Activated CD4-positive, CD25-positive, alpha-beta regulatory T cell treated with anti-CD3 and anti-CD28 coated beads, Interleukin-2, amount 50 U/mL, for 24 hours (primary cell): ENCODE measurements around the gene FNDC3A.
"Not testable (repeated sequence)": the region's sequence is repeated elsewhere in the genome, so short reads cannot be mapped to it uniquely, and the experiment has no call there.

Experiments used
- ATAC-seq, 2 donors: fragments of 150-1000 bp; cut with Tn5 transposase; one replicate each; pipeline ENCODE4 v1.10.0; 2021; ENCODE audit warnings: mild to moderate bottlenecking in 1 of 2, moderate library complexity in 1 of 2

Gene FNDC3A

DNA sequence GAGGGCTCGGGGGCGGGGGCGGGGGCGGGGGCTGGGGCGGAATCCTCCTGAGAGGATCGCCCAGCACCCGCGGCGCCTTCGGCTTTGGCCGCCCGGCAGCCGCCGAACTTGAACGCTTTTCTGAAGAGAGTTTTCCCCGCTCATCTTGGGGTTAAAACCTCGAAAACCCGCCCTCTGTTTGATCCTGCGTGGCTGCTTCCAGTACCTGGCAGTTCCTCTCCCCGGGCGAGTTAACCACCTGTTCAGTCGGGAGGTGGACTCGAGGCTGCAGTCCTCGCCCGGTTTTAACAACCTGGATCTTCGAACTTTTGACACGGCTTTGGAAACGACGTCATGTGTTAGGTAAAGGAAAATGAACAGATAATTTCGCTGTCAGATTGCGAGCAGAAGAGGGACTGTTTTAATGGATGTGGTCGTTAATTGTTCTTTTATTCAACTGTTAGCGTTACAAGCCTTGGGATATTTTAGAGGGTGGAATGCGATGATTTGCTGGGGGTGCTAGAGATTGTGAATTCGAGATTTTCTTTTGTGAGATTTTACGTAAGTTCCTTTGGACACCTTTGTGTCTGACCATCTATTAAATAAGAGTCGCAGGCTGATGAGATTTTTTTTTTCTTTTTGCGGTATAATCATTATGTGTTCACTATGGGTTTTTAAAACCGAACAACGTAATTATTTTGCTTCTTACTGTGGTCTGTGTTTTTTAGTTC lies 1.0 kb downstream of the FNDC3A start:
- ATAC-seq = peak; percentile 3 to 8

DNA sequence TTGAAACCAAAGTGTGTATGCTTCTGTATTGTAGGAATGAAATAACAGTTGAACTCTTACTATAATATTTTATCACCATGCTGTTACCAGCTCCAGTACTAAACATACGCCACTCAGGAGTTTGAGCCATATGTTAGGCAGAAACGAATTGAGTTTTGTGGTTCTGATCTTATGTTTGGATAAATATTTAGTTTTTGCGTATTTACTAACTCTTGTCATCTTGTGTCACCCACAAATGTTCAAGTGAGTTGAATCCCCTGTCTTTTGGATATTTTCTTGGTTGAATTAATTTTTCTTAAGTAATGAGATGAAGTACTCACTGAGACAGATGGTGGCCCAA lies 1.5 kb downstream of the FNDC3A start:
- no peak for ATAC-seq

DNA sequence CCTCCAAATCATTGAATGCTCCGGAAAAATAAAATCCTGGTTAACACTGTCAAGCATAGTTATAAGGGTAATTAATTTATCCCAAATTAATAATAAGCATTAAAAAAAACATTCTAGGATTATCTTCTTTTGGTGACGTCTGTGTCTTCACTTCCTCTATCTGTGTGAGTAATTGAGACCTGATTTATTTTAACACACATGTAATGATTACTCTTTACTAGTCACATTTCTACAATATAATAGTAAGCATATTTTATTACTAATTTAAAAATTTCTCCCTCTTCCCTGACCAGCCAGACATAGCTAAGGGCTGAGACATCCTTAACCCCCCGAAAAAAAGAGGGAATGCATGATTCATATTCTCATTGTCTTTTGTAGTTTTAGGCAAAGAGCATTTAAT lies 2.3 kb downstream of the FNDC3A start:
- ATAC-seq = no peak

DNA sequence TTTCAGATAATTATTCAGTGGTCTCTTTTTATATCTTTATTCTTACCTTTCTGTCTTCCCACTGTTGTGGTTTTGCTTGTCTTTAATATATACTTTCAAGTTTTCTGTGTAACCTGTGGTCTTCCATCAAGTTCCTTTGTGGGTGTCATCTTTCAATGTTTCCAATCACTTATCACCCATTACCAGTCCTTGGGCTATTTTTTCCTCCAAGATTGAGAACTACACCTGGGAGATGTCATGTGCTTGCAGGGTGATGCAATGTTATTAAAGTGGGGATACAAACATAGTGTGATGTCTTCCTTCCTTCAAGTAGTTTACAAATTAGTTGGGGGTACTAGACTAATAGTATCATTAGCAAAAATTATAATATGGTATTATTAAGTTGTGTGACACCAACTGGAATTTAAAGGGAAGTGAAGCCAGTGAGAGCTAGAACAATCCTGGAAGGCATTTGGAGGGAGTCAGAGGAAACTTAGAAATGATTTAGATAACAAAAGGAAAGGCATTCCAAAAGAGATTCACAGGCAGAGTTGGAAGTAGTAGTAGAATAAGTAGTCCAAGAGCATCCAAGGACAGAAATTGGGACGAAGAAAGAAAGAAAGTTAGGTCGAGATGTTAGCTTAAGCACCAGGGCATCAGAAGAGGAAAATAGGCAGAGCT lies 3.4 kb downstream of the FNDC3A start:
- no peak for ATAC-seq

DNA sequence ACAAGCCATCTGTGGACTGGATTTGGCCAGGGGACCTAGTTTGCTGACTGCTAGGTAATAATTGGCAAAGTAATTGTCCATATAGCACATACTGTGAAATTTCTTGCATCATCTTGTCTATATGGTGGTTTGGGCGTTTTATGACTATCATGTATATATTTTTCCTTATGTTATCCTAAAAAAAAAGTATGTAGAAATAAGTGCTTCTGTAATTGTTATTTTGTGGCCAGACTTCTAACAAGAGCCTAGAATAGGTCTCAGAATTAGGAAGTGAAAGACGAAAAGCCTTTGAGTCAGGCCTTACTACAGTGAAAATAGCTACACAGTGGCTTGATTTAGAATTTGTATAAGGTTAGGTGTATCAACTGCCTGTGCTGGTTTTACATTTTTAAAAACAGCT lies 4.2 kb downstream of the FNDC3A start:
- no peak for ATAC-seq

DNA sequence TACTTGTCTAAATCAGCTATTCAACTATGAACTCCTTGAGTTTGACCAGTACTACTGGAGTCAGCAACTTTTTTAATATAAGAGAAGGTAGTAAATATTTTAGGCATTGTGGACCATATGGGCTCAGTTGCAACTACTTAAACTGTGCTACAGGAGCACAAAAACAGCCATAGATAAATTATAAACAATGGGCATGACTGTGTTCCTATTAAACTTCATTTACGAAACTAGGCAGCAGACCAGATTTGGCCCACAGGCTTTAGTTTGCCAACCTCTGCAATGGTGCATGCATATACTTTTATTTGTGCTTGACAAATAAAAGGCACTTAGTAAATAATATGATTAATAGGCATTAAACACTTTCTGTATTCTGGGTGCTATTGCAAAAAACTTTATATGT lies 7.6 kb downstream of the FNDC3A start:
- no peak for ATAC-seq

DNA sequence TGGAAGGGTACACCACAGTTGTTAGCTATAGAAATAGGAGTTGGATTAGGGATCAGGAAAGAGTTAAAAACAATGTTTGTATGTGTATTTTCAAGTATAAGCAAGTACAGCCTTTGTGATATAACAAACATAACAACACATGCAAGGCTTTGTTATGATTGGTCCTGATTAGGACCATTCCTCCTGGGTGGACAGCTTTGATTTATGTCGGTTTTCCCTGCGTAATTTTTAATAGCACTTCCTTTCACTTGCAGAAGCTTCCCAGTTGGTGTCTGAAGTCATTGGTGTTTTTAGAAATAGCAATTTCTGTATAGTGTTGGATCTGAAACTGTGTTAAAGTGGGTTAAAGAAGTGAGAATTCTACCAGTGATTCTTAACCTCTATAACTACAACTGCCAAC lies 10.0 kb downstream of the FNDC3A start:
- no peak for ATAC-seq

DNA sequence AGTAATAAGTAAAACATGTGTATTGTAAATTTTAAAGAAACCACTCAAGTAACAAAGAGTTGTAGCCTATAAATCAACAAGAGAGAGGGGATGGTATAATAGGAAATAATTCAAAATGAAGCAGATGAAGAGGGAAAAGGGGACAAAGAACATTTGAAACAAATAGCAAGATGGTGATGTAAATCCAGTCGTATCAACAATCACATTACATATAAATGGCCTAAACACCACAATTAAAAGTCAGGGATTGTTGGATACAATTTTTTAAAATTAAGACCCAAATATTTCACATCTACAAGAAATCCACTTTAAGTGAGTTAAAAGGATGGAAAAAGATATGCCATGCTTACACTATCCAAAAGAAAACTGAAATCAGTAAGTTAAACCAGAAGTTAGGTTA lies 15.2 kb downstream of the FNDC3A start:
- ATAC-seq = no peak

DNA sequence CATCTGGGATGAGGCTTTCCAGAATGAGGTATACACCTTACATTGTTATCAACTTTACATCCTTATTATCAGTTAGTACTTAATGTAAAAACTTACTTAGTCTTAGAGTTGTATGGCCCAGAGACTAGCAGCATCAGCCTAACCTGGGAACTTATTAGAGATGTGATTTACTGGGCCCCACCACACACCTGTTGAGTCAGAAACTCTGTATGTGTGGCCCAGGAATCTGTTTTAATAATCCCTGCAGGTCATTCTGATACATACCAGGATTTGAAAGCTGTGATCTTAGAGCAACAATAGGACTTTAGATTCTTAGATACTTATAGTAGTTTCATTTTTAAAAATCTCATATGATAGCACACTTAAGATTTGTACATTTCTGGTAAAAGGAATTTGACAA lies 17.4 kb downstream of the FNDC3A start:
- ATAC-seq = peak in 1 of 2 donors; percentile 46

DNA sequence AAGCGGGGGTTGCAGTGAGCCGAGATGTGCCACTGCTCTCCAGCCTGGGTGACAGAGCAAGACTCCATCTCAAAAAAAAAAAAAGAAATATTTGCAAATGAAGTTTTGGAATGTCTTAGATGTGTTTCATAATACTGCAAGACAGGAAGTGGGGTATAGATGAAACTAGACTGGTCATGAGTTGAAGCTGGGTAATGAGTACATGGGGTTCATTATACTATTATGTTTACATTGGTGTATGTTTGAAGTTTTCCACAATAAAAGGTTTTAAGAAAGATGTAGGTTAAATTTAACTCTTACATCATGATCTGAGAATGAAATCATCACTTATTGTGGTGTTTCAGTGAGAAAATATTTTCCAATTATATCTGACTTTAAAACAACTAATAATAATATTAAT lies 19.0 kb downstream of the FNDC3A start:
- ATAC-seq = peak; percentile 98 to 99

DNA sequence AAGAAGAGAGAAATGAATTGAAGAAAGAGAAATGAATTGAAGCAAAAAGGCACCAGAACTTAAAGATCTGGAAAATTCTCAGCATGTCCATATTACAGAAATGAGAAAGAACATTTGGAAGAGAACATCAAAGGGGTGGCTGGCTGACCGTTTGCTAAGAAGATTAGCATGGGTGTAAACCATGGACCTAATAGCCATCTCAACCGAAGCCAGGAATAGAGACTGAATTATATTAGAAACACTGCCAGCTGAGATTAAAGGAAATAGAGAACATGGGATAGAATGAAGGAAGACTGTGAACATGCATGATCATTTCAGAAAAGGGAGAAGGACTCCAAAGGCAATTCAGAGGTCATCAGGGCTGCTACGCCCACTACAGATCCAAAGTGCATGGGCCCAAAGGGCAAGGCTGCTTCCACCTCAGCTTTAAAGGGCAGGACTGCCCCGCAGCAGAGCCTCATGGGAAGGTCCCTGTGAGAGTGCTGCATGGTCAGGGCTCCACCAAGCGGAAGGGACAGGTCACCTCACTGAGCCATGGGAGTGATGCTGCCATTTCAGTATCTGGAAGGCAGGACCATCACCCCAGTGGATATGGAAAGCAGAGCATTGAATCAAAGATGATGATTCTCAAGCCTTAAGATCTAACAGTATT lies 23.1 kb downstream of the FNDC3A start:
- no peak for ATAC-seq

DNA sequence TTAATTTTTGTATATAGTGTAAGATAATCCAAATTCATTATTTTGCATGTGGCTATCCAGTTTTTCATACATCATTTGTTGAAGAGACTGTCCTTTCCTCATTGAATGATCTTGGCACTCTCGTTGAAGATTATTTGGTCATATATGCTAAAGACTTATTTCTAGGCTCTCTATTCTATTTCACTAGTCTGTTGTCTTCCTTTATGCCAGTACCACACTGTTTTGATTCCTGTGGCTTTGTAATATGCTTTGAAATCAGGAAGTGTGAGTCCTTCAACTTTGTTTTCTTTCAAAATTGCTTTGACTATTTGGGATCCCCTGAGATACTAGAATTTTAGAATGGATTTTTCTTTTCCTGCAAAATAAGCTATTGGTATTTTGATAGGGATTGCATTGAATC lies 24.5 kb downstream of the FNDC3A start:
- ATAC-seq = no peak

DNA sequence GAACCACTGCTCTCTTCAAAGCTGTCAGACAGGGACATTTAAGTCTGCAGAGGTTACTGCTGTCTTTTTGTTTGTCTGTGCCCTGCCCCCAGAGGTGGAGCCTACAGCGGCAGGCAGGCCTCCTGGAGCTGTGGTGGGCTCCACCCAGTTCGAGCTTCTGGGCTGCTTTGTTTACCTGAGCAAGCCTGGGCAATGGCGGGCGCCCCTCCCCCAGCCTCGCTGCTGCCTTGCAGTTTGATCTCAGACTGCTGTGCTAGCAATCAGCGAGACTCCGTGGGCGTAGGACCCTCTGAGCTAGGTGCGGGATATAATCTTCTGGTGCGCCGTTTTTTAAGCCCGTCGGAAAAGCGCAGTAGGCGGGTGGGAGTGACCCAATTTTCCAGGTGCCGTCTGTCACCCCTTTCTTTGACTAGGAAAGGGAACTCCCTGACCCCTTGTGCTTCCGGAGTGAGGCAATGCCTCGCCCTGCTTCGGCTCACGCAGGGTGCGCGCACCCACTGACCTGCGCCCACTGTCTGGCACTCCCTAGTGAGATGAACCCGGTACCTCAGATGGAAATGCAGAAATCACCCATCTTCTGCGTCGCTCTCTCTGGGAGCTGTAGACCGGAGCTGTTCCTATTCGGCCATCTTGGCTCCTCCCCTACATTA lies 43.4 kb downstream of the FNDC3A start:
- not testable (repeated sequence) for ATAC-seq

DNA sequence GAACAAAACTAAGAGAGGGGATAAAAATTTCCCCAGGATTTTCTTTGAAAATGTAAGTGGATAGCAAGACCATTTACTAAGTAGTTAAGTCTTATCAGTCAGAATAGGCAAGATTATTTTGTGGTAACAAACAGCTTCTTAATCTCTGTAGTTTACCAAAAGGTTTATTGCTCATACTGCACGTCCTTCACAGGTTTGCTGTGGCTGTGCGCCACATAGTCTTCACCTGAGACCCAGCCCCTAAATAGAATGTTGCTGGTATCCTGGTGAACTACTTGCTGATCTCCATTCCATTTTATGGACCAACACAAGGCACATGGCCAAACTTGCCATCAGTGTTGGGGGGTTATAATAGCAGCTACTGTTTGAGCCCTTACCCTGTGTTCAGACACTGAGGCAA lies 44.6 kb downstream of the FNDC3A start:
- peak; percentile 29 to 48 for ATAC-seq

DNA sequence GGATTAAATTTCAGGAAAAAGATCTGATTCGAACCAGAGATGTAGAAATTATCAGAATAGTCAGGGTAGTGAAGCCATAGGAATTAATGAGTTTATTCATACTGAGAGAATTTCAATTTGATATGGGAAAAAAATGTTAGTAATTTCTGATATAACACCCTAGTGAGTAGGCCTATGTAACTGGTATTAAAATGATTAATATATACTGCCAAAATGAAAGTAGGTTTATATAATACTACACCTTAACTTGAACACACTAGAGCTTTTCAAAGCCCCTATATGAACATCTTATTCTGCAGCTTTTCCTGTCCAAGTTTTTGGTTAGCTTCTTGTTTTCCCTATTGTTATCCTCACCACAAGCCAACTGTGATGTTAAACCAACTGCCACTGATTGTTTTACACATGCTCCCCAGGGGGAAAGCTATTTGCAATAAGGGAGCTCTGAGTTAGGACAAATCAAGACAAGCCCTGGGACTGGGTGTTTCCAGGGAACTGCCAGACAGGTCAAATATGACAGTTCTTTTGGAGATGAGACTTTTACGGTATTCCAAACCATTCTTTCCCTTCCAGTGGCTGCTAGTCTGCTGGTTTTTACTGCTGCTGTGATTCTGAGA lies 45.3 kb downstream of the FNDC3A start:
- peak; percentile 84 to 85 for ATAC-seq

DNA sequence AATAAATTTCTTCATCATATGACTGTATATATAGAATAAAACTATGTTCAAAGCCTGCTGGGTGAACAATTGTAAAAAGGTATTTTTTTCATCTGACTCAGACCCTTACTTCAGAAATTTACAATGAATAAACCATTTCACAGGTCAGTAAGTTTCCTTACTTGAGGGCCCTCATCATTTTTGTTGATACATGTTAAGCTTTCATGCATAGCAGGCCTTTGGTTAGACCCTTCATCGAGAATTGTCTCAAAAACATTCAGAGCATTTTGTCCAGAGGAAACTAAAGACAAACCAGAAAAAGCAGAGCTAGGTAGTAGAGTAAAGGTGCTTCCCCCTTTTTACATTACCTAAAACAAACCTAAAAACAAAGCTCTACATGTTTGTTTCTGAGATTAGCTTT lies 46.2 kb downstream of the FNDC3A start:
- ATAC-seq = no peak

DNA sequence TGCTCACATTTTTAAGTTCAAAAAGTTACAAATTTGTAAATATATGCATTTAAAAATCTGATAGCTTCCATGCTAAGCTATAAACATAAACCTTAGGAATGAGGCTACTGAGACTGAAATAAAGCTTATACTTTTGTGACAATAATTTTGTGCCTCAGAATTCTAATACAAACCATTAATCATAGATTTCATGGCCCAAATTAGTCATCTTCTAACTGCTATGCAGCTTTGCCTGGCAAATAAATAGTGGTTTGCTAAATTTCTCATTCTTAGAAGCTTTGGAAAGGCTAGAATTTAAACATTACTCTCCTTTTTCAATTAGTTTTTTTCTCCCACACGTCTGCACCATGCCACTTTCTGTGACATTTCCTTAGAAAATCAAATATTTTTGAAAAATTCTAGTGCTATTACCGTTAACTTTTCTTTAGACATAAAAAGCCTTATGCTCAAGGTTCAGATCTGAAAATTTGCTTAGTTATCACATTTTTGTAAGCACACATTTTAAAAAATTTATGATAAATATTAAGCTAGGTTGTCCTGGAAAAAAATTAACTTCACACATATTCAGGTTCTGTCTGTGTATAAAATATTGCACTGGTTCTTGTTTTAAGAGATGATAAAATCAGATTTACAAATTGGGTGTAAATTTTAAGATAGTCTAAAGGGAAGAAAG lies 46.9 kb downstream of the FNDC3A start:
- ATAC-seq = peak in 1 of 2 donors; percentile 37

DNA sequence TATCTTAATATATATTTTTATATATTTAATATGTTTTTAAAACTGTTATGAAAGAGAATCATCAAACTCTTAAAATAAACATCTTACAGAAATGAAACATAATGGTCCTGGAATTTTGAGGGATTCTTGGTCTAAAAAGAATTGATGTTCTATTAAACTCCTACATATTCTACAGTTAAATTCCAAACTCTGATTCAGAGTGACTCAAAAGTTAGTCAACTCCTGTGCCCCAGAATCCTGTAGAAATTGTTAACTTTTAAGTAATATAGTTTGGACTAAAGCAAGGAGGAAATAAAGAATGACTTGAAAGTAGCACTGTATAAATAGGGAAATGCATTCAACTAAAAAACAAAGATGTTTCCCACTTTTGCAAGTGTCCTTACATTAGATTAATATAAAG lies 47.7 kb downstream of the FNDC3A start:
- ATAC-seq = no peak

DNA sequence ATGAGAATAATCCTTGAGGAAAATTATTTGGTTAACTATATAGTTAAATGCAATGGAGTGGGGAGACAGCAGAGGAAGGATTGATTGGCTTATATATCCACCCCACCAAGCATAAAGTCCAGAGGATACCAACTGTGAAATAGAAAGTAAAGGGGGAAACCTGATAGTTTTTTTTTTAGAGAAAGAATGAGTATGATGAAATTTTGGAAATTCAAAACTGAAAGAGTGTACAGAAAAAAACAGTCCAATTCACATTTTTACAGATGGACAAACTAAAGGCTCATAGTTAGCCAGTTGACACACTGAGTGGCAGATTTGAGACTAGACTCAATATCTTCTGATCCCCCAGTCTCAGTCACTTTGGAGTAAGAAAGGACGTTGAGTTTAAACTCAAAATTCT lies 51.1 kb downstream of the FNDC3A start:
- ATAC-seq = no peak

DNA sequence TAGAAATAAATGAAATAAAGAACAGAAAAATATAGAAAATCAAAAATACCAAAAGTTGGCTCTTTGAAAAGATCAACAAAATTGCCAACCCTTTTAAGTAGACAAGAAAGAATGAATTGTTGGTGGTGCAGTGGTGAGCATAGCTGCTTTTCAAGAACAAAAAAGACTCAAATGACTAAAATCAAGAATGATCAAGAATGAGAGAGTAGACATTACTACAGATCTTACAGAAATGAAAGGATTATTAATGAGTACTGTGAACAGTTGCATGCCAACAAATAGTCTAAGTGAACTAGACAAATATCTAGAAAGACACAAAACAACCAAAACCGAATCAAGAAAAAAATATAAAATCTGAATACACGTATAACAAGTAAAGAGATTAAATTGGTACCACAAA lies 53.9 kb downstream of the FNDC3A start:
- peak; percentile 67 to 84 for ATAC-seq

DNA sequence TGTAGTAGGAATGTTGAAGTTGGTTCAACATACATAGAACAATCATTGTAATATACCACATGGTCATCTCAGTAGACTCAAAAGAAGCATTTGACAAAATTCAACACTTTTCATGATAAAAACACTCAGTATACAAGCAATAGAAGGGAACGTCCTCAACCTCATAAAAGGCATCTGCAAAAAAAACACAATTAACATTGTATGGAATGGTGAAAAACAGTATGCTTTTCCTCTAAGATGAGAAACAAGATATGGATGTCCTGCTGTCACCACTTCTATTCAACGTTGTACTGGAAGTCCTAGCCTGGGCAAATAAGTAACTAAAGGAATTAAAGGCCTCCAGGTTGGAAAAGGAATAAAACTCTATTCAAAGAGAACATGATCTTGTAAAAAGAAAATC lies 54.5 kb downstream of the FNDC3A start:
- ATAC-seq = no peak

DNA sequence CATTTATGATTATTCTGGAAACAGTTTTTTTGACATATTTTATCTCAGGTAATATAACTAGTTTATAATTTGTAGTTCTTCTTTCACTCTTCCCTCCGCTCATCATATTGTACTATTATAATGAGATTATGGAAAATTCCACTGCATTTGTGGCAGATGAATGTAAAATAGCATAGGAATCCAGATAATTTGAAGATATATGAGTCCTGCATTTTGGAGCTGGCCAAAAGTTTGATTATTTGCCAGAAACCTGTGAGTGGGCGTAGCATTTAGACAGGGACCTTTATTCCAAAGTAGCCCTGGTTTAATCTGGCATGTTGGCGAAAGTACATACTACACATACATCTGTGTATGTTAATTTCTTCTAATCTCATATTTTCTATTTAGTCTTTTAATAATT lies 65.2 kb downstream of the FNDC3A start:
- ATAC-seq = no peak

DNA sequence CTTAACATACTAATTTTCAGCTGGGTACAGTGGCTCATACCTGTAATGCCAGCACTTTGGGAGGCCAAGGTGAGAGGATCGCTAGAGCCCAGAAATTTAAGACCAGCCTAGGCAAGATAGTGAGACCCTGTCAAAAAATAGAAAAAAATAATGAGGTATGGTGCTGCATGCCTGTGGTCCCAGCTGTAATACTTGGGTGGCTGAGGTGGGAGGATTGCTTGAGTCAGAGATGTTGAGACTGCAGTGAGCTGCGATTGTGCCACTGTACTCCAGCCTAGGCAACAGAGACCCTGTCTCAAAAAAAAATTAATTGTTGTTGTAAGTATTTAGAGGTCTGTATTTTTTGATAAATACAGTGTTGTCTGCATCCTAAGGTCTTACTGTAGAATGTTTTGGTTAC lies 66.8 kb downstream of the FNDC3A start:
- no peak for ATAC-seq
